Right forelimb (tissue), 1 donor: ENCODE results near the gene CAP1.

Source experiments
- DNase-seq: peaks from one replicate; pipeline ENCODE4 v3.0.0-alpha.2; 2018

CAP1 gene

GRCh38 chr1:40059338-40059959 lies 18.9 kb downstream of the CAP1 start:
- DNase-seq: no peak

- no peak for DNase-seq
Measured at GRCh38 chr1:40059960-40060750, 19.6 kb downstream of the CAP1 start.

- DNase-seq: no peak
Measured at GRCh38 chr1:40064797-40065499, 24.4 kb downstream of the CAP1 start.

- DNase-seq: no peak
Measured at GRCh38 chr1:40067023-40067422, 26.5 kb downstream of the CAP1 start.

- DNase-seq: no peak
Measured at GRCh38 chr1:40067851-40068250, 27.3 kb downstream of the CAP1 start.

- no peak for DNase-seq
Measured at GRCh38 chr1:40072142-40072541, 31.6 kb downstream of the CAP1 start.

- no peak for DNase-seq
Measured at GRCh38 chr1:40073062-40073461, 32.5 kb downstream of the CAP1 start.

GRCh38 chr1:40075266-40075665 lies 34.7 kb downstream of the CAP1 start:
- DNase-seq: no peak

- DNase-seq: no peak
Measured at GRCh38 chr1:40076895-40077312, 36.4 kb downstream of the CAP1 start.

- peak; percentile 50 for DNase-seq
Measured at GRCh38 chr1:40078512-40079333, 38.2 kb downstream of the CAP1 start.

GRCh38 chr1:40079774-40080400 lies 39.4 kb downstream of the CAP1 start:
- no peak for DNase-seq

GRCh38 chr1:40081871-40082270 lies 41.3 kb downstream of the CAP1 start:
- no peak for DNase-seq

GRCh38 chr1:40084750-40085149 lies 44.2 kb downstream of the CAP1 start:
- DNase-seq: peak; percentile 65

- no peak for DNase-seq
Measured at GRCh38 chr1:40090652-40091355, 50.3 kb downstream of the CAP1 start.

GRCh38 chr1:40092241-40092640 lies 51.7 kb downstream of the CAP1 start:
- no peak for DNase-seq

GRCh38 chr1:40092706-40093639 lies 52.4 kb downstream of the CAP1 start:
- no peak for DNase-seq

GRCh38 chr1:40094466-40095110 lies 54.1 kb downstream of the CAP1 start:
- no peak for DNase-seq

- DNase-seq: no peak
Measured at GRCh38 chr1:40095806-40096205, 55.3 kb downstream of the CAP1 start.

GRCh38 chr1:40096646-40096976 lies 56.1 kb downstream of the CAP1 start:
- no peak for DNase-seq
